Choroid plexus epithelial cell (primary cell): Measurements from ENCODE around the gene L2HGDH.

Source experiments
- DNase-seq: peaks from one replicate; pipeline ENCODE4 v3.0.0-alpha.2; 2010; ENCODE audit warnings: low read depth
- H3K4me3 ChIP-seq: 2 replicates; pipeline ENCODE4 v1.5.1; 2011; ENCODE audit warnings: low read depth, mild to moderate bottlenecking, control low read depth, low read length, moderate library complexity
- CTCF ChIP-seq: conservative IDR thresholded peaks from 2 replicates; pipeline ENCODE4 v1.5.1; 2011; ENCODE audit warnings: low read depth, mild to moderate bottlenecking, control low read depth, inconsistent platforms, low read length, moderate library complexity

The L2HGDH gene

GRCh38 chr14:50340045-50340444 is 28.0 kb upstream of the L2HGDH start:
- TF ChIP-seq CTCF, result no peak
- no peak overlapping the region for H3K4me3 ChIP-seq
- DNase-seq, result no peak

GRCh38 chr14:50339178-50339804 is 27.3 kb upstream of the L2HGDH start:
- no peak overlapping the region for H3K4me3 ChIP-seq
- DNase-seq, result no peak
- no peak for TF ChIP-seq CTCF

- no peak overlapping the region for H3K4me3 ChIP-seq
- DNase-seq, result no peak
- no peak for TF ChIP-seq CTCF
Measured at GRCh38 chr14:50338587-50338986, 26.6 kb upstream of the L2HGDH start.

GRCh38 chr14:50335989-50336824 is 24.2 kb upstream of the L2HGDH start:
- peak; percentile 69 for DNase-seq
- no peak for TF ChIP-seq CTCF
- no peak overlapping the region for H3K4me3 ChIP-seq

GRCh38 chr14:50335389-50335788 is 23.4 kb upstream of the L2HGDH start:
- peak; percentile 33 for TF ChIP-seq CTCF
- peak; percentile 89 for DNase-seq
- no peak overlapping the region for H3K4me3 ChIP-seq

- no peak for DNase-seq
- no peak for TF ChIP-seq CTCF
- H3K4me3 ChIP-seq, result no peak overlapping the region
Measured at GRCh38 chr14:50334211-50334610, 22.2 kb upstream of the L2HGDH start.
